A549 treated with DMSO at 1 μM for 4 hours (cell line): ENCODE data around the gene ENO3. TPM values are rescaled to one million over a fixed set of nuclear protein-coding genes. Genes with fewer than 3 reads are reported as not detected.

Experiments used
- total RNA-seq: library from RNA; stranded (reverse); fragments of 200-300 nt; extraction: Qiagen RNA extraction; gene quantifications from 5 replicates; pipeline ENCODE4 v1.2.3, GENCODE V29; 2022; ENCODE audit warnings: low read depth

ENO3 gene
- total RNA-seq = 51.2 to 61.4 TPM (median 55.7 TPM) in 5 replicates

GRCh38 chr17:4950746-4951204 lies at the start of gene ENO3:
TSS of gene ENO3 (plus strand) at chr17:4951119. CDS start at chr17:4951830, 711 bp downstream.

GRCh38 chr17:4903051-4903818 lies 47.7 kb upstream of the ENO3 start, which contains the start of gene CHRNE:
TSS of gene CHRNE (minus strand) at chr17:4903098. CDS start at chr17:4903063, 35 bp downstream.

GRCh38 chr17:4931963-4932362 lies 19.0 kb upstream of the ENO3 start, which contains the start of gene GP1BA:
TSS of gene GP1BA (plus strand) at chr17:4932277. CDS start at chr17:4932605, 328 bp downstream.

GRCh38 chr17:4939796-4940554 lies 10.9 kb upstream of the ENO3 start, which contains the start of the genes RNF167 and SLC25A11:
TSS of gene RNF167 (plus strand) at chr17:4940268. CDS start at chr17:4940910, 642 bp downstream.
TSS of gene SLC25A11 (minus strand) at chr17:4940046. CDS start at chr17:4939910, 136 bp downstream.

GRCh38 chr17:4948166-4948930 lies 2.6 kb upstream of the ENO3 start, which contains the start of gene PFN1:
TSS of gene PFN1 (minus strand) at chr17:4948530. CDS start at chr17:4948394, 136 bp downstream.

GRCh38 chr17:4967539-4968485 lies 16.9 kb downstream of the ENO3 start, which contains the start of gene SPAG7:
TSS of gene SPAG7 (minus strand) at chr17:4967817. CDS start at chr17:4967804, 13 bp downstream.

GRCh38 chr17:4986951-4987766 lies 36.2 kb downstream of the ENO3 start, which contains the start of gene CAMTA2:
TSS of gene CAMTA2 (minus strand) at chr17:4987675. CDS start at chr17:4986222, 1,453 bp downstream.

GRCh38 chr17:4997302-4998026 lies 46.5 kb downstream of the ENO3 start, which contains the start of the genes INCA1 and KIF1C:
TSS of gene INCA1 (minus strand) at chr17:4997522. CDS start at chr17:4994437, 3,085 bp downstream.
TSS of gene KIF1C (plus strand) at chr17:4997950. CDS start at chr17:5000247, 2,297 bp downstream.

Other genes with a start within 250 kb of the ENO3 start
- gene PELP1, start 247.0 kb upstream of the ENO3 start, total RNA-seq = 68.7 to 88.2 TPM (median 76.7 TPM) in 5 replicates
- gene ARRB2, start 240.5 kb upstream of the ENO3 start, total RNA-seq = 51.9 to 68.9 TPM (median 63.3 TPM) in 5 replicates
- 40.9 to 46.9 TPM (median 43.8 TPM) in 5 replicates for gene MED11, start 219.7 kb upstream of the ENO3 start, total RNA-seq
- 0.41 to 0.86 TPM (median 0.60 TPM) in 5 replicates for gene ZMYND15, start 211.3 kb upstream of the ENO3 start, total RNA-seq
- gene CXCL16, start 211.2 kb upstream of the ENO3 start, total RNA-seq = 15.0 to 20.2 TPM (median 18.3 TPM) in 5 replicates
- 0.31 to 1.2 TPM (median 0.64 TPM) in 5 replicates for gene TM4SF5, start 179.2 kb upstream of the ENO3 start, total RNA-seq
- 0.47 to 1.5 TPM (median 1.3 TPM) in 4 of 5 replicates, not detected in the other for gene VMO1, start 164.8 kb upstream of the ENO3 start, total RNA-seq
- not detected in 5 replicates for gene GLTPD2, start 162.2 kb upstream of the ENO3 start, total RNA-seq
- 443 to 508 TPM (median 482 TPM) in 5 replicates for gene PSMB6, start 155.0 kb upstream of the ENO3 start, total RNA-seq
- gene PLD2, start 144.0 kb upstream of the ENO3 start, total RNA-seq = 20.0 to 27.5 TPM (median 25.1 TPM) in 5 replicates
- gene MINK1, start 117.8 kb upstream of the ENO3 start, total RNA-seq = 49.3 to 64.6 TPM (median 56.6 TPM) in 5 replicates
- 0.17 to 0.29 TPM (median 0.28 TPM) in 5 replicates for gene C17orf107, start 51.6 kb upstream of the ENO3 start, total RNA-seq
- 0.07 to 0.21 TPM (median 0.08 TPM) in 4 of 5 replicates, not detected in the other for gene CHRNE, start 48.0 kb upstream of the ENO3 start, total RNA-seq
- gene GP1BA, start 18.8 kb upstream of the ENO3 start, total RNA-seq = not detected in 5 replicates
- 65.3 to 82.3 TPM (median 72.2 TPM) in 5 replicates for gene SLC25A11, start 11.1 kb upstream of the ENO3 start, total RNA-seq
- gene RNF167, start 10.9 kb upstream of the ENO3 start, total RNA-seq = 93.0 to 144 TPM (median 121 TPM) in 5 replicates
- gene PFN1, start 2.6 kb upstream of the ENO3 start, total RNA-seq = 2,001 to 2,972 TPM (median 2,479 TPM) in 5 replicates
- 69.9 to 87.4 TPM (median 71.4 TPM) in 5 replicates for gene SPAG7, start 16.7 kb downstream of the ENO3 start, total RNA-seq
- gene CAMTA2, start 36.6 kb downstream of the ENO3 start, total RNA-seq = 22.0 to 37.9 TPM (median 31.6 TPM) in 5 replicates
- gene INCA1, start 46.4 kb downstream of the ENO3 start, total RNA-seq = 1.3 to 2.0 TPM (median 1.5 TPM) in 5 replicates
- 98.9 to 125 TPM (median 114 TPM) in 5 replicates for gene KIF1C, start 46.8 kb downstream of the ENO3 start, total RNA-seq
- gene SLC52A1, start 84.3 kb downstream of the ENO3 start, total RNA-seq = 0.34 to 1.2 TPM (median 0.68 TPM) in 5 replicates
- gene ZFP3, start 127.3 kb downstream of the ENO3 start, total RNA-seq = 0.89 to 1.2 TPM (median 1.0 TPM) in 5 replicates
- gene ZNF232, start 160.8 kb downstream of the ENO3 start, total RNA-seq = 3.6 to 5.0 TPM (median 4.5 TPM) in 5 replicates
- 0.01 to 0.03 TPM (median 0.02 TPM) in 4 of 5 replicates, not detected in the other for gene USP6, start 164.9 kb downstream of the ENO3 start, total RNA-seq
- 1.3 to 1.8 TPM (median 1.7 TPM) in 5 replicates for gene ZNF594, start 240.7 kb downstream of the ENO3 start, total RNA-seq